RWPE2 (cell line): ENCODE data around the gene TCF25.

Experiments
- ATAC-seq: fragments of 200-7000 bp; cut with Tn5 transposase; 3 replicates; pipeline ENCODE4 v1.9.1; 2021; ENCODE audit warnings: low read depth
- DNase-seq: peaks from one replicate; pipeline ENCODE4 v3.0.0-alpha.2; 2020; ENCODE audit warnings: low spot score
- H3K27ac ChIP-seq: fragments of 450-650 bp; 2 replicates; pipeline ENCODE4 v1.5.1; 2017; ENCODE audit warnings: mild to moderate bottlenecking; ENCODE audit not compliant: poor library complexity, severe bottlenecking
- H3K27me3 ChIP-seq: fragments of 250-450 bp; sonication (Bioruptor Pico); 2 replicates; pipeline ENCODE4 v1.5.1; 2021; ENCODE audit warnings: mild to moderate bottlenecking, moderate library complexity; ENCODE audit not compliant: insufficient read depth, poor library complexity, severe bottlenecking
- H3K36me3 ChIP-seq: fragments of 250-450 bp; sonication (Bioruptor Pico); 2 replicates; pipeline ENCODE4 v1.5.1; 2020; ENCODE audit warnings: low read depth, mild to moderate bottlenecking, moderate library complexity
- H3K4me1 ChIP-seq: fragments of 250-450 bp; sonication (Bioruptor Pico); 2 replicates; pipeline ENCODE4 v1.5.1; 2021; ENCODE audit warnings: mild to moderate bottlenecking, moderate library complexity; ENCODE audit not compliant: insufficient read depth, poor library complexity, severe bottlenecking
- H3K4me3 ChIP-seq: fragments of 250-450 bp; sonication (Bioruptor Pico); 2 replicates; pipeline ENCODE4 v1.5.1; 2021; ENCODE audit warnings: mild to moderate bottlenecking, moderate library complexity; ENCODE audit not compliant: severe bottlenecking
- H3K9me3 ChIP-seq: fragments of 250-450 bp; sonication (Bioruptor Pico); 2 replicates; pipeline ENCODE4 v1.5.1; 2021; ENCODE audit warnings: mild to moderate bottlenecking, moderate library complexity; ENCODE audit not compliant: severe bottlenecking
- CTCF ChIP-seq: fragments of 450-650 bp; IDR thresholded peaks from one replicate; pipeline ENCODE4 v1.5.1; 2017; ENCODE audit warnings: mild to moderate bottlenecking, moderate library complexity; ENCODE audit not compliant: poor library complexity, severe bottlenecking

The TCF25 gene

GRCh38 chr16:89915303-89916232, 42.2 kb downstream of the TCF25 start:
- TF ChIP-seq CTCF: no peak
- no peak for ATAC-seq
- no peaks in the 10 kb centered on the region; the same call in 1 of the 2 replicates for H3K36me3 ChIP-seq

DNA sequence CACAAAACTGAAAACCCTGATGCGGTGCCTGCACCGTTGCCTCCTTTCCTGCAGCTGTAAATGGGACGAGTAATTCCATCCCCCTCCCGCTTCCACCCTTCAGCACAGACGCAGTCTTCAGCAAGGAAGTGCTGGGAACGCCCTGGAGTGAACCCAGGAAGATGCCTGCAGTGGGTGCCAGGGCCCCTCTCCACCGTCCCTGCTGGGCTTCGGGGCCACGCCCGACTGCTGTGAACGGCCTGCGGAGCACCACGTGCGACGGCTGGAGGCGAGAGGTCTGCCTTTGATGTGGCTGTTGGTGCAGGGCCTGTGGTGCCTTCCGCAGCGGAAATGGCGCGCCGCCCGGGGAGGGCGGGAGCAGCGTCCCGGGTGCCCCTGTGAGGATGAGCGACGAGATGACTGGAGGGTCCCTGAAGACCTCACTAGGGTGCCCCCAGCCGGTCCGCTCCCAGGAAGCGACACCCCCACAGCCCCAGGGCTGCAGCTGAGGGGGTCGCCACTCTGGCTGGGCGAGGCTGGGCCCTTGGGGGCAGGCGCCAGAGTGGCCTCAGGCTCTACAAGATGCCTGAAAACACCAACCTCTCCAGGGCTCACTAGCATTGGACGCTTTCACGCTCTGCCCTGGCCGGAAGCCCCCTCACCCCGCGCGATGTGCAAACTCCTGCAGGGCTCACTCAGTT, 44.5 kb downstream of the TCF25 start:
- peaks cover 20% of the 10 kb centered on the region for H3K4me1 ChIP-seq
- peak overlapping the region; percentile 17 for H3K4me3 ChIP-seq
- H3K27ac ChIP-seq: peak overlapping the region; percentile 62
- no peaks in the 10 kb centered on the region for H3K27me3 ChIP-seq
- peak; percentile 51 for ATAC-seq
- DNase-seq: peak; percentile 89
- no peaks in the 10 kb centered on the region for H3K36me3 ChIP-seq
- TF ChIP-seq CTCF: no peak
- no peaks in the 10 kb centered on the region for H3K9me3 ChIP-seq

More at GRCh38 chr16:89915303-89916232, 42.2 kb downstream of the TCF25 start:
- no peak overlapping the region for H3K4me3 ChIP-seq
- no peak overlapping the region for H3K27ac ChIP-seq
- DNase-seq: no peak
- H3K4me1 ChIP-seq: peaks cover 13% of the 10 kb centered on the region
- H3K9me3 ChIP-seq: no peaks in the 10 kb centered on the region
- no peaks in the 10 kb centered on the region for H3K27me3 ChIP-seq

- no peak for DNase-seq
Measured at GRCh38 chr16:89918453-89919347, 45.3 kb downstream of the TCF25 start, which contains the start of gene MC1R. Gene MC1R, plus strand, starts transcription at chr16:89918862. Its CDS starts 397 bp downstream, at chr16:89919259.

More at GRCh38 chr16:89918453-89919347, 45.3 kb downstream of the TCF25 start, which contains the start of gene MC1R:
- Histone ChIP-seq H3K4me3 (peak within 1 kb of the TSS; percentile 17), H3K4me1 (peaks cover 20% of the 10 kb centered on the region), H3K27me3 (no peaks in the 10 kb centered on the region), H3K27ac (peak within 1 kb of the TSS; percentile 62), H3K36me3 (no peaks in the 10 kb centered on the region), H3K9me3 (no peaks in the 10 kb centered on the region)
- no peak for ATAC-seq
- TF ChIP-seq CTCF: peak; percentile 40
